H1 (cell line): ENCODE results near the gene SSX2IP. TPM values are rescaled to one million over a fixed set of nuclear protein-coding genes. Genes with fewer than 3 reads are reported as not detected.
A peak's percentile ranks its signal among the peaks of the same experiment; 100 is the strongest.

Source experiments
- CTCF ChIA-PET: fragments of 300-600 bp; sonication (Branson Sonifier 250); formaldehyde crosslinking; loops from one replicate; lab custom pipeline; 2021; ENCODE audit not compliant: partially characterized antibody; lab: Charles Lee
- POLR2A ChIA-PET: fragments of 300-600 bp; sonication (Branson Sonifier 250); formaldehyde crosslinking; loops from one replicate; lab custom pipeline; 2021; ENCODE audit warnings: inconsistent platforms; ENCODE audit not compliant: partially characterized antibody; lab: Charles Lee
- DNase-seq, 2 experiments: peaks; one replicate each; pipeline versions ENCODE4 v3.0.0 to v3.0.0-alpha.2; 2010 to 2022; ENCODE audit warnings: low spot score in 2 of 2, low read depth in 1 of 2, mixed read lengths in 1 of 2
- FAIRE-seq: peaks from 2 replicates; lab custom pipeline; 2011; peaks lifted over from hg19 to GRCh38; lab: Jason Lieb, UNC
- H2AFZ ChIP-seq: 2 replicates; pipeline ENCODE4 v1.8.1; 2012; ENCODE audit warnings: low read length, inconsistent platforms
- H2AK5ac ChIP-seq: 2 replicates; pipeline ENCODE4 v1.6.1; 2013; ENCODE audit warnings: low read depth, low read length
- H2BK120ac ChIP-seq: replicated peaks from 2 replicates; pipeline ENCODE3; 2013; ENCODE audit warnings: low read depth, low read length, inconsistent platforms
- H2BK12ac ChIP-seq: 2 replicates; pipeline ENCODE4 v1.6.1; 2013; ENCODE audit warnings: low read depth, low read length
- H2BK15ac ChIP-seq: 2 replicates; pipeline ENCODE4 v1.6.1; 2013; ENCODE audit warnings: low read length
- H2BK20ac ChIP-seq: 2 replicates; pipeline ENCODE4 v1.6.1; 2013; ENCODE audit warnings: low read length
- H2BK5ac ChIP-seq: 2 replicates; pipeline ENCODE4 v1.6.1; 2013; ENCODE audit warnings: low read depth, low read length
- H3K14ac ChIP-seq: 2 replicates; pipeline ENCODE4 v1.6.1; 2013; ENCODE audit warnings: inconsistent platforms; ENCODE audit not compliant: insufficient read length
- H3K18ac ChIP-seq: 2 replicates; pipeline ENCODE4 v1.6.1; 2013; ENCODE audit warnings: low read length; ENCODE audit errors: extremely low read depth
- H3K23ac ChIP-seq: 2 replicates; pipeline ENCODE4 v1.6.1; 2013; ENCODE audit warnings: inconsistent platforms; ENCODE audit not compliant: insufficient read length
- H3K23me2 ChIP-seq: 2 replicates; pipeline ENCODE4 v1.6.1; 2013; ENCODE audit warnings: low read depth, low read length
- H3K27ac ChIP-seq: 2 replicates; pipeline ENCODE4 v1.6.1; 2011; ENCODE audit warnings: low read depth, low read length, inconsistent platforms
- H3K27me3 ChIP-seq, 4 experiments: replicated peaks in 1 of 4; 1 replicate in 1 of 4; 2 replicates in 3 of 4; pipeline versions ENCODE4 v1.6.1 to v1.8.1; 2011 to 2013; ENCODE audit warnings: low read length in 3 of 4, mild to moderate bottlenecking in 3 of 4, inconsistent platforms in 2 of 4, mixed read lengths in 2 of 4, moderate library complexity in 1 of 4; ENCODE audit not compliant: control insufficient read depth in 3 of 4, insufficient read depth in 3 of 4; ENCODE audit errors: extremely low read depth in 1 of 4
- H3K36me3 ChIP-seq, 4 experiments: 2 replicates each; pipeline versions ENCODE4 v1.6.1 to v1.8.1; 2011 to 2013; ENCODE audit warnings: mild to moderate bottlenecking in 4 of 4, low read length in 3 of 4, moderate library complexity in 2 of 4, control low read depth in 1 of 4, inconsistent platforms in 1 of 4; ENCODE audit not compliant: insufficient read depth in 4 of 4, control insufficient read depth in 2 of 4
- H3K4ac ChIP-seq: replicated peaks from 2 replicates; pipeline ENCODE3; 2013; ENCODE audit warnings: low read length, low read depth, mixed read lengths, inconsistent platforms; ENCODE audit not compliant: insufficient read length
- H3K4me1 ChIP-seq, 4 experiments: replicated peaks in 1 of 4; 1 replicate in 1 of 4; 2 replicates in 3 of 4; pipeline versions ENCODE4 v1.6.1 to v1.8.1; 2011 to 2013; ENCODE audit warnings: low read length in 3 of 4, inconsistent platforms in 2 of 4, mixed read lengths in 1 of 4; ENCODE audit not compliant: insufficient read depth in 4 of 4, control insufficient read depth in 3 of 4
- H3K4me2 ChIP-seq, 2 experiments: 2 replicates each; pipeline versions ENCODE4 v1.6.1 to v1.8.1; 2011 to 2013; ENCODE audit warnings: low read depth in 2 of 2, low read length in 2 of 2, control low read depth in 1 of 2, inconsistent platforms in 1 of 2, mild to moderate bottlenecking in 1 of 2; ENCODE audit not compliant: insufficient read depth in 1 of 2
- H3K4me3 ChIP-seq, 4 experiments: fragments of 200-600, 300-600 bp in 1 of 4; sonication (generic), shearing (Covaris generic), sonication (Bioruptor Twin) in 1 of 4; 2 replicates each; pipeline versions ENCODE4 v1.5.1 to v1.8.1; 2011 to 2016; ENCODE audit warnings: low read length in 4 of 4, low read depth in 3 of 4, control low read depth in 2 of 4, inconsistent platforms in 2 of 4, mild to moderate bottlenecking in 2 of 4, mixed read lengths in 1 of 4, moderate library complexity in 1 of 4; ENCODE audit not compliant: insufficient read depth in 2 of 4; ENCODE audit errors: extremely low read depth in 1 of 4
- H3K56ac ChIP-seq: replicated peaks from 2 replicates; pipeline ENCODE3; 2013; ENCODE audit warnings: low read depth, mild to moderate bottlenecking, mixed read lengths, low read length, inconsistent platforms; ENCODE audit not compliant: insufficient read length
- H3K79me1 ChIP-seq: 2 replicates; pipeline ENCODE4 v1.6.1; 2013; ENCODE audit warnings: low read depth, low read length, control low read depth
- H3K79me2 ChIP-seq, 2 experiments: 2 replicates each; pipeline versions ENCODE4 v1.6.1 to v1.8.1; 2012 to 2013; ENCODE audit warnings: low read length in 2 of 2, mild to moderate bottlenecking in 2 of 2, inconsistent platforms in 1 of 2; ENCODE audit not compliant: insufficient read depth in 2 of 2, control insufficient read depth in 1 of 2
- H3K9ac ChIP-seq, 4 experiments: replicated peaks in 1 of 4; 1 replicate in 1 of 4; 2 replicates in 3 of 4; pipeline versions ENCODE4 v1.6.1 to v1.8.1; 2011 to 2013; ENCODE audit warnings: low read depth in 3 of 4, low read length in 3 of 4, control low read depth in 2 of 4, mild to moderate bottlenecking in 2 of 4, moderate library complexity in 2 of 4, inconsistent platforms in 1 of 4; ENCODE audit errors: extremely low read depth in 1 of 4
- H3K9me3 ChIP-seq, 2 experiments: 2 replicates each; pipeline versions ENCODE4 v1.6.1 to v1.8.1; 2012 to 2013; ENCODE audit warnings: mild to moderate bottlenecking in 2 of 2, moderate library complexity in 2 of 2, control low read depth in 1 of 2, inconsistent platforms in 1 of 2, low read depth in 1 of 2, low read length in 1 of 2, mixed read lengths in 1 of 2; ENCODE audit not compliant: insufficient read depth in 2 of 2
- H4K20me1 ChIP-seq, 2 experiments: replicated peaks in 1 of 2; 2 replicates each; pipeline versions ENCODE3 to v1.8.1; 2011 to 2013; ENCODE audit warnings: inconsistent platforms in 2 of 2, low read length in 2 of 2, mild to moderate bottlenecking in 1 of 2; ENCODE audit not compliant: insufficient read depth in 2 of 2, control insufficient read depth in 1 of 2
- H4K5ac ChIP-seq: 2 replicates; pipeline ENCODE4 v1.6.1; 2013; ENCODE audit warnings: low read length, low read depth, mixed read lengths, inconsistent platforms; ENCODE audit not compliant: insufficient read length
- H4K8ac ChIP-seq: 2 replicates; pipeline ENCODE4 v1.8.0; 2013; ENCODE audit warnings: mild to moderate bottlenecking, moderate library complexity, low read length, inconsistent platforms; ENCODE audit not compliant: insufficient read depth; ENCODE audit errors: extremely low read depth
- H4K91ac ChIP-seq: replicated peaks from 2 replicates; pipeline ENCODE3; 2013; ENCODE audit warnings: low read length, mixed read lengths, inconsistent platforms; ENCODE audit not compliant: insufficient read length
- CEBPB ChIP-seq: IDR thresholded peaks from 2 replicates; pipeline ENCODE4 v1.6.1; 2012; ENCODE audit warnings: low read depth, low read length
- CHD1 ChIP-seq: IDR thresholded peaks from 2 replicates; pipeline ENCODE4 v1.6.1; 2012; ENCODE audit warnings: low read depth, low read length, improper control_type of control experiment
- CREB1 ChIP-seq: IDR thresholded peaks from 2 replicates; pipeline ENCODE4 v1.6.1; 2012; ENCODE audit warnings: inconsistent platforms
- CTBP2 ChIP-seq: IDR thresholded peaks from 2 replicates; pipeline ENCODE4 v1.7.0; 2011; ENCODE audit warnings: borderline replicate concordance, mild to moderate bottlenecking, moderate library complexity, mixed read lengths, low read length; ENCODE audit not compliant: insufficient read depth, insufficient read length
- JUN ChIP-seq: IDR thresholded peaks from 2 replicates; pipeline ENCODE4 v1.6.1; 2011; ENCODE audit warnings: low read depth, mild to moderate bottlenecking, improper control_type of control experiment, low read length
- MAFK ChIP-seq: IDR thresholded peaks from 2 replicates; pipeline ENCODE4 v1.6.1; 2012; ENCODE audit warnings: low read depth, mild to moderate bottlenecking, improper control_type of control experiment, low read length
- MAX ChIP-seq: IDR thresholded peaks from 2 replicates; pipeline ENCODE4 v1.6.1; 2012; ENCODE audit warnings: inconsistent platforms
- RXRA ChIP-seq: IDR thresholded peaks from 2 replicates; pipeline ENCODE4 v1.6.1; 2011; ENCODE audit warnings: low read depth, mild to moderate bottlenecking, low read length, moderate library complexity; ENCODE audit not compliant: insufficient read depth
- SAP30 ChIP-seq: fragments of 300-600 bp; sonication (generic); IDR thresholded peaks from 2 replicates; pipeline ENCODE4 v1.7.1; 2012; ENCODE audit warnings: low read length, moderate library complexity, mild to moderate bottlenecking, inconsistent platforms; ENCODE audit not compliant: insufficient read depth, insufficient replicate concordance
- SIX5 ChIP-seq: IDR thresholded peaks from 2 replicates; pipeline ENCODE4 v1.6.1; 2011; ENCODE audit warnings: mild to moderate bottlenecking, low read depth, low read length
- USF2 ChIP-seq: IDR thresholded peaks from 2 replicates; pipeline ENCODE4 v1.6.1; 2011; ENCODE audit warnings: low read length, improper control_type of control experiment
- ZNF274 ChIP-seq: IDR thresholded peaks from 2 replicates; pipeline ENCODE4 v1.7.0; 2012; ENCODE audit warnings: low read length, borderline replicate concordance; ENCODE audit errors: extremely low read depth
- WGBS, 2 experiments: shearing (Covaris generic) in 1 of 2; methylation state at CpG; one replicate each; pipeline versions ENCODE4 v1.1.6 to v1.1.7; 2013 to 2015; ENCODE audit warnings: low lambda C conversion rate in 2 of 2, mixed read lengths in 2 of 2, inconsistent platforms in 1 of 2, low coverage in 1 of 2, missing lambda C conversion rate in 1 of 2; ENCODE audit not compliant: insufficient replicate concordance in 2 of 2, insufficient coverage in 1 of 2, insufficient read length in 1 of 2; ENCODE audit errors: extremely low coverage in 1 of 2, missing lambda C conversion rate in 1 of 2; 5-methylcytosine and 5-hydroxymethylcytosine counted together
- polyA plus RNA-seq, 7 experiments: library from polyadenylated mRNA; depleted of rRNA in 3 of 7; stranded (reverse) in 5 of 7; unstranded in 2 of 7; fragments of >200 nt in 5 of 7; fragments of 200-250 nt in 2 of 7; gene quantifications; 1 replicate in 5 of 7; 2 replicates in 1 of 7; 4 replicates in 1 of 7; pipeline versions ENCODE4 v1.2.1 to v1.2.3, GENCODE V29; 2011 to 2013; ENCODE audit warnings: missing spikeins in 2 of 7, mixed read lengths in 2 of 7
- total RNA-seq: library from RNA; stranded (reverse); fragmentation: NEBNext Ultra II Directional; extraction: Animal tissue kit (Norgen Biotek cat#: 25700); gene quantifications from 2 replicates; pipeline ENCODE4 v1.2.1, GENCODE V29; 2021

The SSX2IP gene
- total and polyA plus RNA-seq, 2 of the 8 experiments (the other 6 are each of a cell fraction or from before 2014, with no cell fraction given), result 4.0 to 31.3 TPM

GRCh38 chr1:84738237-84738636 lies 48.0 kb upstream of the SSX2IP start:
- 84% methylated on average over 13 of the region's 13 CpGs; no CpG with 5 or more reads in 1 of the 2 experiments for WGBS, 2 experiments
- H3K9ac ChIP-seq, result no peak overlapping the region
- no peak overlapping the region for H2AK5ac ChIP-seq
- H3K23me2 ChIP-seq, result no peaks in the 10 kb centered on the region
- no peak overlapping the region for H2BK20ac ChIP-seq
- H3K18ac ChIP-seq, result peak overlapping the region; percentile 71
- DNase-seq (no peak), FAIRE-seq (no peak)
- no peaks in the 10 kb centered on the region for H4K20me1 ChIP-seq
- no peak overlapping the region for H3K56ac ChIP-seq
- H3K27ac ChIP-seq, result no peak overlapping the region
- H3K4me2 ChIP-seq, result no peak overlapping the region
- peak overlapping the region; percentile 76 for H4K91ac ChIP-seq
- ChIA-PET POLR2A (interaction anchor here (1.1 kb wide), 1 partner anchor 21 kb away, joined by 3 read pairs; no protein-coding TSS in a partner anchor), CTCF (interaction anchor here (1.1 to 4.9 kb wide), 5 partner anchors 14 to 44 kb away, joined by 3 to 50 read pairs (median 4); no protein-coding TSS in a partner anchor)
- H3K4me1 ChIP-seq, result peaks cover 0 to 14% (median 8%) of the 10 kb centered on the region in 4 experiments; a peak in 5 of 7 replicates
- H3K4me3 ChIP-seq, result no peak overlapping the region
- no peaks in the 10 kb centered on the region for H3K79me2 ChIP-seq
- H4K8ac ChIP-seq, result no peak overlapping the region
- H3K36me3 ChIP-seq, result no peaks in the 10 kb centered on the region
- no peak overlapping the region for H3K23ac ChIP-seq
- no peaks in the 10 kb centered on the region for H3K79me1 ChIP-seq
- no peak overlapping the region for H3K14ac ChIP-seq
- no peaks in the 10 kb centered on the region for H3K27me3 ChIP-seq
- H2BK15ac ChIP-seq, result no peak overlapping the region
- H2BK120ac ChIP-seq, result no peak overlapping the region
- peak overlapping the region; percentile 43 for H2AFZ ChIP-seq
- H3K9me3 ChIP-seq, result no peaks in the 10 kb centered on the region
- H2BK5ac ChIP-seq, result 0 out of 2 replicates have a peak overlapping the region, but pooled peaks have one; percentile 35
- H4K5ac ChIP-seq, result no peak overlapping the region
- H3K4ac ChIP-seq, result no peak overlapping the region
- no peak overlapping the region; the same call in 1 of the 2 replicates for H2BK12ac ChIP-seq
- no peak for TF ChIP-seq ZNF274
- TF ChIP-seq CEBPB, result no peak
- TF ChIP-seq JUN, result no peak
- TF ChIP-seq SIX5, result no peak
- TF ChIP-seq MAFK, result no peak
- TF ChIP-seq CREB1, result no peak
- TF ChIP-seq CHD1, result no peak
- TF ChIP-seq SAP30, result no peak
- no peak for TF ChIP-seq RXRA
- TF ChIP-seq USF2, result no peak
- no peak for TF ChIP-seq MAX
- no peak for TF ChIP-seq CTBP2
